MM.1S (cell line): ENCODE results near the gene SYN1.

Source experiments
- DNase-seq: peaks from one replicate; pipeline ENCODE4 v3.0.0-alpha.2; 2015
- H2AFZ ChIP-seq: fragments of 300-600 bp; sonication (generic); 2 replicates; pipeline ENCODE4 v1.6.0; 2016; ENCODE audit warnings: antibody characterized with exemption, low read length
- H3F3A ChIP-seq: fragments of 300-600 bp; sonication (generic); 2 replicates; pipeline ENCODE4 v1.6.1; 2016; ENCODE audit warnings: mild to moderate bottlenecking, antibody characterized with exemption, low read length, moderate library complexity, mixed read lengths; ENCODE audit not compliant: insufficient read depth
- H3K27ac ChIP-seq: fragments of 300-600 bp; sonication (generic); 2 replicates; pipeline ENCODE4 v1.5.1; 2016; ENCODE audit warnings: mild to moderate bottlenecking, low read length
- H3K27me3 ChIP-seq: fragments of 300-600 bp; sonication (generic); replicated peaks from 2 replicates; pipeline ENCODE4 v1.6.0; 2016; ENCODE audit warnings: low read length; ENCODE audit not compliant: insufficient read depth
- H3K36me3 ChIP-seq: fragments of 300-600 bp; sonication (generic); replicated peaks from 2 replicates; pipeline ENCODE4 v1.6.1; 2016; ENCODE audit warnings: mild to moderate bottlenecking, low read length, mixed read lengths; ENCODE audit not compliant: insufficient read depth
- H3K4me1 ChIP-seq: fragments of 300-600 bp; sonication (generic); 2 replicates; pipeline ENCODE4 v1.6.1; 2016; ENCODE audit warnings: low read length, mixed read lengths
- H3K4me2 ChIP-seq: fragments of 300-600 bp; sonication (generic); 2 replicates; pipeline ENCODE4 v1.6.0; 2016; ENCODE audit warnings: low read depth, low read length
- H3K4me3 ChIP-seq: fragments of 300-600 bp; sonication (generic); 2 replicates; pipeline ENCODE4 v1.5.1; 2016; ENCODE audit warnings: low read length, mixed read lengths
- H3K79me2 ChIP-seq: fragments of 300-600 bp; sonication (generic); 2 replicates; pipeline ENCODE4 v1.6.1; 2016; ENCODE audit warnings: mixed run types, low read length, mixed read lengths
- H3K9ac ChIP-seq: fragments of 300-600 bp; sonication (generic); 2 replicates; pipeline ENCODE4 v1.6.1; 2016; ENCODE audit warnings: low read length, mixed read lengths
- H3K9me2 ChIP-seq: fragments of 300-600 bp; sonication (generic); replicated peaks from 2 replicates; pipeline ENCODE4 v1.6.1; 2016; ENCODE audit warnings: mild to moderate bottlenecking, low read length, mixed read lengths; ENCODE audit not compliant: insufficient read depth
- H3K9me3 ChIP-seq: fragments of 300-600 bp; sonication (generic); replicated peaks from 2 replicates; pipeline ENCODE4 v1.6.1; 2016; ENCODE audit warnings: mild to moderate bottlenecking, low read length, mixed read lengths; ENCODE audit not compliant: insufficient read depth
- H4K20me1 ChIP-seq: fragments of 300-600 bp; sonication (generic); 2 replicates; pipeline ENCODE4 v1.6.1; 2016; ENCODE audit warnings: mild to moderate bottlenecking, low read length, moderate library complexity, mixed read lengths; ENCODE audit not compliant: insufficient read depth
- EZH2 ChIP-seq: fragments of 300-600 bp; sonication (generic); optimal IDR thresholded peaks from 2 replicates; pipeline ENCODE3; 2017; ENCODE audit warnings: low read depth, mild to moderate bottlenecking, antibody characterized with exemption, low read length, mixed read lengths
- EZH2phosphoT487 ChIP-seq: fragments of 300-600 bp; sonication (generic); IDR thresholded peaks from 2 replicates; pipeline ENCODE4 v1.6.1; 2018; ENCODE audit warnings: antibody characterized with exemption, low read length
- TF ChIP-seq, protein P1 (sequence below): fragments of 300-600 bp; sonication (generic); IDR thresholded peaks from 2 replicates; pipeline ENCODE4 v1.5.1; 2016; ENCODE audit warnings: antibody characterized with exemption, low read length, mixed read lengths

SYN1 gene

GRCh38 chrX:47590984-47591383 lies 28.7 kb downstream of the SYN1 start:
- Histone ChIP-seq H3K27ac (no peak overlapping the region), H3K9me2 (no peaks in the 10 kb centered on the region), H3K9ac (no peak overlapping the region), H4K20me1 (no peaks in the 10 kb centered on the region), H3K4me3 (no peak overlapping the region), H3F3A (no peaks in the 10 kb centered on the region), H3K4me2 (no peak overlapping the region), H3K27me3 (no peaks in the 10 kb centered on the region), H3K79me2 (no peaks in the 10 kb centered on the region), H3K4me1 (no peaks in the 10 kb centered on the region), H2AFZ (no peak overlapping the region), H3K9me3 (no peaks in the 10 kb centered on the region), H3K36me3 (no peaks in the 10 kb centered on the region)
- DNase-seq, result no peak
- TF ChIP-seq EZH2 (no peak), EZH2phosphoT487 (no peak)
- TF ChIP-seq, protein P1, sequence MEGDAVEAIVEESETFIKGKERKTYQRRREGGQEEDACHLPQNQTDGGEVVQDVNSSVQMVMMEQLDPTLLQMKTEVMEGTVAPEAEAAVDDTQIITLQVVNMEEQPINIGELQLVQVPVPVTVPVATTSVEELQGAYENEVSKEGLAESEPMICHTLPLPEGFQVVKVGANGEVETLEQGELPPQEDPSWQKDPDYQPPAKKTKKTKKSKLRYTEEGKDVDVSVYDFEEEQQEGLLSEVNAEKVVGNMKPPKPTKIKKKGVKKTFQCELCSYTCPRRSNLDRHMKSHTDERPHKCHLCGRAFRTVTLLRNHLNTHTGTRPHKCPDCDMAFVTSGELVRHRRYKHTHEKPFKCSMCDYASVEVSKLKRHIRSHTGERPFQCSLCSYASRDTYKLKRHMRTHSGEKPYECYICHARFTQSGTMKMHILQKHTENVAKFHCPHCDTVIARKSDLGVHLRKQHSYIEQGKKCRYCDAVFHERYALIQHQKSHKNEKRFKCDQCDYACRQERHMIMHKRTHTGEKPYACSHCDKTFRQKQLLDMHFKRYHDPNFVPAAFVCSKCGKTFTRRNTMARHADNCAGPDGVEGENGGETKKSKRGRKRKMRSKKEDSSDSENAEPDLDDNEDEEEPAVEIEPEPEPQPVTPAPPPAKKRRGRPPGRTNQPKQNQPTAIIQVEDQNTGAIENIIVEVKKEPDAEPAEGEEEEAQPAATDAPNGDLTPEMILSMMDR, result no peak

- Histone ChIP-seq H2AFZ (no peak overlapping the region), H3K79me2 (no peaks in the 10 kb centered on the region)
Observed at GRCh38 chrX:47587906-47588735, 31.5 kb downstream of the SYN1 start.

GRCh38 chrX:47587091-47587891 lies 32.4 kb downstream of the SYN1 start:
- Histone ChIP-seq H3K27ac (no peak overlapping the region), H3K9ac (no peak overlapping the region), H3K9me3 (no peaks in the 10 kb centered on the region), H2AFZ (no peak overlapping the region), H3K4me1 (no peaks in the 10 kb centered on the region), H3K4me2 (no peak overlapping the region), H3K4me3 (no peak overlapping the region), H3F3A (no peaks in the 10 kb centered on the region), H3K36me3 (no peaks in the 10 kb centered on the region), H3K79me2 (no peaks in the 10 kb centered on the region), H3K27me3 (no peaks in the 10 kb centered on the region), H4K20me1 (no peaks in the 10 kb centered on the region), H3K9me2 (no peaks in the 10 kb centered on the region)
- no peak for DNase-seq
- TF ChIP-seq EZH2phosphoT487, result no peak
- TF ChIP-seq EZH2, result no peak
- TF ChIP-seq, protein P1, result no peak

More at GRCh38 chrX:47587906-47588735, 31.5 kb downstream of the SYN1 start:
- Histone ChIP-seq H3K36me3 (no peaks in the 10 kb centered on the region), H3K9ac (no peak overlapping the region), H3K27ac (no peak overlapping the region), H3K27me3 (no peaks in the 10 kb centered on the region), H4K20me1 (no peaks in the 10 kb centered on the region), H3K4me2 (no peak overlapping the region), H3K9me2 (no peaks in the 10 kb centered on the region), H3K4me3 (no peak overlapping the region), H3K9me3 (no peaks in the 10 kb centered on the region), H3K4me1 (no peaks in the 10 kb centered on the region), H3F3A (no peaks in the 10 kb centered on the region)
- TF ChIP-seq, protein P1, result no peak
- TF ChIP-seq EZH2 (no peak), EZH2phosphoT487 (no peak)
- DNase-seq, result no peak
